ENCODE results near the gene EN1.

Gene EN1

DNA sequence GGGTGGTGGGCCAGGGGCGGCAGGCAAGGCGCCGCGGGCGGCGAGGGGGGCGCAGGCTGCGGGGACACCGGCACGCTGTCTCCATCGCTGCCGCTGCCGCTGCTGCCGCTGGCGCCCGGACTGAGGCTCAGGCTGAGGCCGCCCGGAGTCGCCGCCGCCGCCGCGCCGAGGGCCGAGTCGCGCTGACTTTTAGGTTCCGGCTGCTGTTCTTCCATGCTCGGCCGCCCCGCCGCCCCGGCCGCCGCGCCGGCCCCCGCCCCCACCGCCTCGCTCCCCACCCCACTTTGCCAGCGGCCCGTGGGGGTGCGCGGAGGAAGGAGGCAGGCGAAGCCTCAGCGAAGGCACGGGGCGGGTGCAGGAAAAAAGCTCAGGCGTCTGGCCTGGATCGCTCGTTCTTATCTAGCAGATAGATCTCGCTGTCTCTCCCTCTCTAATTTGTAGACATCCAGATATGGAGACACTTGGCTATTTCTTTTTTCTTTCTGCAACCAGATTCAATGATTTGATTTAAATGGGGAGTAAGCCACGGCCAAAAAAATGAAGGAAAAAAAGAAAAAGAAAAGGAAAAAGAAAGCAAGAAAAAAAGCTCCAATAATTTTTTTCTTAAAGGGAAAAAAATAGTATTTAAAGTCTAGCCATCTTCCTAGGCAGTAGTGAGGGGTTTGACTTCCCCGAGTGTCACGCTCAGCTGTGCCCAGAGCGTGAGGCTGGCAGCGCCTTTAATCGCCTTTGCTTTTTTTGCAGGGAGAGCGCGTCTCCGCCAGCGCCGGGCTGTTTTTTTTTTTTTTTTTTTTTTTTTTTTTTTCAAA, at the start of gene EN1:
EN1 (minus strand) TSS at position 696 of the 809 bp plus-strand sequence; CDS start at position 215, 481 bp downstream.
- no peak for DNase-seq (ENCODE audit: low read depth)

DNA sequence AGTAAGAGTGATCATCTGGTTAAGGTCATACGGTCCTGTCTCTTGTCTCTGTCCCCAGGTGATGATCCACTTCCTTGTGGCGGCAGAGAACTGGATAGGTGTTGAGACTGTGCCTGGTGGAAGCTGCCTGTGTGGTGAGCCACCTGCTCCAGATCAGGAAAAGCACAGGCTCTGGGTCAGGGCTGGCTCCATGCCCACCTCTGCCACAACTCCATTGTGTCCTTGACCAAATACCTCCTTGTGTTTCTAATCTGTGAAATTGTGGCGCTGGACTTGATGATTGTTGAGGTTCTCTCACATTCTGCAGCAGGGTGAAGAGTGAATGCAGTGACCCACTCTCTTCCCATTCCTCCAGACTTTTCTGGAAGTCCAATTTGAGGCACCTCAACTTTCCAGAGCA, 45.7 kb upstream of the EN1 start:
- DNase-seq (ENCODE audit: low read depth) = no peak

DNA sequence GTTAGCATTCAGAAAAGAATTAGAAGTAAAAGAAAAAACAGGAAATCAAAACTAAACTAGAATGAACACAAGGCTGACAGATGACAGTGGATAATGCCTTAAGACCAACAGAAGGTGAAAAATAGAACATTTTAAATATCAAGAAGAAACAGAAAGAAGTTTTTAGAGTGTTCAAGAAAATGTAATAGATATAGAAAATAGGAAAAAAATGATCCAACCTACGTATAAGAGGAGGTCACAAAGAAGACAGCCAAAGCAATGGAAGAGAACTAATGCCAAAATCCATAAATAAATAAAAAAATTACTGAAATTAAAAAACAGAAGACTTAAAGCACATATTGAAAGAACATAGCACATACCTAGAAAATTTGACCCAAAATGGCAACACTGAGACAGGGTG, 42.5 kb upstream of the EN1 start:
- DNase-seq (ENCODE audit: low read depth) = no peak

DNA sequence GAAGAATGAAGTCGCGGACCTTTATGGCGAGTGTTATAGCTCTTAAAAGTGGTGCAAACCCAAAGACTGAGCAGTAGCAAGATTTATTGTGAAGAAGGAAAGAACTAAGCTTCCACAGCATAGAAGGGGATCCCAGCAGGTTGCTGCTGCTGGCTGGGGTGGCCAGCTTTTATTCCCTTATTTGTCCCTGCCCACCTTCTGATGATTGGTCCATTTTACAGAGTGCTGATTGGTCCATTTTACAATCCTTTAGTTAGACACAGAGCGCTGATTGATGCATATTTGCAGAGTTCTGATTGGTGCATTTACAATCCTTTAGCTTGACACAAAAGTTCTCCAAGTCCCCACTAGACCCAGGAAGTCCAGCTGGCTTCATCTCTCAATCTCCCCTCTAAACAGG, 36.3 kb upstream of the EN1 start:
- no peak for DNase-seq (ENCODE audit: low read depth)

DNA sequence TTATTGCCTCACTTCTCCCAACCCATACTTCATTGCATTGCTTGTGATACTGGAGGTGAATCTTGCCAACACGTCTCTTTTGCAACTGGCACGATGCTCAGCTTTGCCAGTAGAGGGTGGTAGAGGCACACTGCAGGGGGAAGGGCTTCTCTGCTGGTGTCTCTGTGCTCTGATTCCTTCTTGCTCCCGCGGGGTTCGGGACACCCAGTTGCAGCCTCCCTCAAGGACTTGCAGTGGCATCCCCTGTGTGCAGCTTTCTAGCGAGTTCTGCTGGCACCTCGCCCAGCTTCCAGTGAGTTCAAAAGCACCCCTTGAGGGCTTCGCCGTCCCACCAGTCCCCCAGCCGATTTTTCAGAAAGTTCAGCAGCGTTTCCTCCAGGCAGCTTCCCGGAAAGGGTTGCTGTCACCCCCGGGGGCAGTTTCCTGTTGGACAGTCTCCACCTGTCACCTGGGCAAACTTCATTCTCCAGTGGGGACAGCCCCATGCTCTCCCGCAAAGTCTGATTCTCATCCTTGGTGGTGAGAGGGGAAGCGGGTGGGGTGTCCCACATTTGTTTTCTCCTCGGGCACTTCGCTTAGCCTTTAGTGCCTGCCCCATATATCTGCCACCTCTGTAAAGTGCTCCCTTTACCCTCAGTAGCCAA, 35.4 kb upstream of the EN1 start:
- DNase-seq (ENCODE audit: low read depth) = peak; percentile 47

DNA sequence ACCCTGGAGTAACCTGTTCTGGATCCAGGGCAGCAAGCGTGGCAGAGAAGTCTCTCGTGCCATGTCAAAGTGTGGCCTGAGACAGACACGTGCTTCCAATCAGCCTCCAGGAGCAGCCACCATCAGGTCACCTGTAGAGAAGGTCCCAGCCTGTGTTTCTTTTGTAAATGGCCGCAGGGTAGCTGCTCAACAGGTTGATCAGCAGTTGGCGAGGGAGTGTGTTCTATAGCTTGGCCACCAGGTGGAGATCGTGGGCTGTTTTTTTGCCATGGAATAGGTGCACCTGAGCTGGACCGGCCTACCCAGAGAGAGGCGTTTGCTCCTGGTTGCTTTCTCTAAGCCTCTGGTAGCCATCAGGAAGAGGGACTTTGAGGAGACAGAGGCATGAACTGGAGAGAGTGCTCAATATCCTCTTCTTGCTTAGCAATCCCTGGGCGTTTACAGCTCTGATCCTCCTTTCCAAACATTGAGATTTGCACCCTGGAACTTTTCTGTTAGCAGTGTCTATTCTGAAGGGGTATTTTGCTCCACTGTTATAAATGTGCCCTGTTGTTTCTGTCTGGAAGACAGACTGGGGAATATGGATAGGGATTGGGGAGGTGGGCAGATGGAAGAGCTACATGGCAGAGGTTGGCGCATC, 34.2 kb upstream of the EN1 start:
- peak; percentile 12 for DNase-seq (ENCODE audit: low read depth)

DNA sequence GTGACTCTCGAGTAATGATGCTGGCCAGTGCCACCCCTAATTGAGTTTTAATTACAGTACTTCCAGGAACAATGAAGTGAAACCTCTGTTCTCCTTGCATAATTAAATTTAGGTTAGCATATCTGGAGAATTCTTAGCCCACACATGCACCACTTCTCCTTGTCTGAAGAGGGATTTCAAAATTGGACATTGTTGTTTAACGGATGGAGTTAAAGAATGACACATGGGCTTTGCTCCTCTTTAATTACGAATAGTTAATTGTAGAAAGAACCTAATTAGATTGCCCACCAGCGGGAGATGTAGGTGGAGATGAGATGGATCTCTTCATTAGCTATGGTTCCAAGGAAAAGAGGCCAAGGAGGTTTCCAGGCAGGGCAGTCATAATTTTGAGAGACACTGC, 33.1 kb upstream of the EN1 start:
- DNase-seq (ENCODE audit: low read depth) = no peak

DNA sequence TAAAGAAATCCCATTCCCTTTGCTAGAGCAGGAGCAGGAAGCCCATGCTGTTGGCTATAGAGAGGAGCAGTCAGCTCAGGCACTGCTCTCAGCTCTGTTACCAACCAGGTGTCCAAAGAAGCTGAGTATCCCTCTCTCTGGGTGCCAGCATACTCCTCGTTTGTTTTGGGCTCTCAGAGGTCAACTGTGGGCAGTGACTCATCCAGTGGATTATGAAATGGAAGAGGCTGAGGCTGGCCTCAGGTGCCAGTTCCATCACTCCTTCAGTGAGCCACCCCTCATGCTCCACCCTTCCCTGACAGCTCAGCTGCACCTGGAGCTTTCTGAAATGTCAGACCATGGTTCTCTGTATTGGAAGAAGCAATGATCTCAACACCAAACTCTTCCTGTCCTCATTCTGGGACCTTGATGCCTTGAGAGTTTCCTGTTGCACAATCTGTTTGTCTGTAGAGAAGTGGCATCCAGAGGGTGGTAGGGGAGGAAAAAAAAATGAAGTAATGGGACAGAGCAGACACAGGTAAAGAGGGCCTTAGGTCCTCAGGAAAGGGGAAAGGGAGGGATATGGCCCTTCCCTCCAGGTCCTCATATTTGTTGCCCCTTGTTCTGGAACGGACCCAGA, 31.2 kb upstream of the EN1 start:
- DNase-seq (ENCODE audit: low read depth) = no peak

DNA sequence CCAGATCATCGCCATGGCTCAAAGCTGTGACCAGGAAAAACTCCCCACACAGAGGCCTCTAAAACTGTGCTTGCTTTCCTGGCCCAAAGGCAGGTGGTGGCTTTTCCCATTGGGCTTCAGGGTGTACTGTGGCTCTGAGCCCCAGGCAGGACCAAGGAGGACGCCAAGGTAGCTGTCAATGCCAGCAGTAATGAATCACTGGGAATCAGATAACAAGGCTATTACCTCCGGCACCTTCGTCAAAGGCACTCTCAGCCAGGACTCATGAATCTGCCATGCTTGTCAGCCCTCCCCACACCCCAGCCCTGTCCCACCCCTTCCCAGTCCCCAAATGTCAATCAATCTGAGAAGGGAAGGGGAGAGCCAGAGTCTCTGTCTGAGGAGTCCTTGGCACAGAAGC, 27.9 kb upstream of the EN1 start:
- DNase-seq (ENCODE audit: low read depth) = no peak

DNA sequence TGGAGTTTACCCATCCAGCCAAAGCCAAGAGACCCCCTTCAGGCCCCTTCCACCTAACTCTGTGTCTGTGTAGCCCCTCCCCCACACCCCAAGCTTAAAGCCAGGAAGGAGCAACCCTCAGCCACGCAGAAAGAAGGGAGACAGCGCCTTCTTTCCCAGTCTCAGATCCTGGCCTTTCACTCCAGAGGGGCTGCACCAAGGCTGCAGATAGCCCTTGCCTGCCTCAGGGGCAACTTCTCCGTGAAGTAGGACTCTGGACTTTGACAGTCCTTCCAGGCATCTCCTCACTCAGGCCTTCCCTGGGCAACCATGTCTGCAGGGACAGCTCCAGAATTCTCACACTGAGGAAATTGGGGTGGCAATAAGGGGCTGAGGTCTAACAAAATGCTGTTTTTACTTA, 26.9 kb upstream of the EN1 start:
- no peak for DNase-seq (ENCODE audit: low read depth)

DNA sequence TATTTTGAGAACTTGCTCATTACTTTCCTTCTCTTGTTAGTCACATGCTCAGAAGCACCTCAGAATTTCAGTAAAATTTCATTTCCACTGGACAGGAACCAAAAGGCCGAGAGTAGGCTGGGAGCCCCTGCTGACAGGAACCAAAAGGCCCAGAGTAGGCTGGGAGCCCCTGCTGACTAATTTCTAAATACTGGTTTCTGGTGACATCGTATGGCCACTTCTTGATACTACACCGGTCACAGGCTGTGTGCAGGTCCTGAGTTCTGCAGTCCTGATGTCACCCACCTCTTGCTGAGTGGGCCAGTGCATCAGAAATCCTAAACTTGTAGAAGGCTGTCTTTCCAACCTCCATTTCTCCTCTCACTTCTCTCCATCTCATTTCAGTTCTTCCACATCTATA, 17.7 kb upstream of the EN1 start:
- peak; percentile 53 for DNase-seq (ENCODE audit: low read depth)

DNA sequence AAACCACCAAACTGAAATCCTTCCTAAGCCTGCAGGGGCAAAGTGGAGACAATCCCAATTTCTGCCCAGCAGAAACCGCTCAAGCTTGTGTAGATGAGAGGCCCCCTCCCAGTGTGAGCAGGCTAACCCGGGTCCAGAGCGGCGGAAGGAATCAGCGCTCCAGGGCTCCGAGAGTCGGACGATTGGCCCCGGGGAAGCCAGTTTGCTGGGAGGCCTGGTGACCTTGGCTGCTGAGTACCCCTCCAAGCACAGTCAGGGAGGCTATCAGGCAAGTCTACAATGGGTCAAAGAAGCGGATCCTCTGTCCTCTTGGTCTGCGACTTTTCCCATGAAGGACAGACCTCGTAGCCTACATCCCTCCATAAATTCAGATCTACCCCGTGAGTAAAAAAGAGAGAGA, 16.8 kb upstream of the EN1 start:
- DNase-seq (ENCODE audit: low read depth) = no peak

DNA sequence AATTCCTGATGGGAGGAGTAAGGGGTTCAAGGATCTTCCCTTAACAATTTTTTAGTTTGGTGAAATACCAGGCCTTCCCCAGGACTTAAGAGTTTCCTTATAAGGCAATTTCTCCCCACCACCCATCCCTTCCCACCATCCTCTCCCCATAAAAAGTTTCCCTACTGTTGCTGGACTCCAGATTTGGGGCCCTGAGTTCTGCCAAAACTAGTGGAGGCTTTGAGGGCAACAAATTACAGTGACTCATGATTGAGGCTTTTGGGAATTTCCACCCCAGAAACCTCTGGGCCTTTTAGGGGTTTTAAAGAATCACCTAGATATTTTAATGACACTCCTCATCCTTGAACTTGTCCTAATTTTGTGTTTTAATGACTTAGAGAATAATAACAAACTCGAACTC, 14.3 kb upstream of the EN1 start:
- DNase-seq (ENCODE audit: low read depth) = no peak

DNA sequence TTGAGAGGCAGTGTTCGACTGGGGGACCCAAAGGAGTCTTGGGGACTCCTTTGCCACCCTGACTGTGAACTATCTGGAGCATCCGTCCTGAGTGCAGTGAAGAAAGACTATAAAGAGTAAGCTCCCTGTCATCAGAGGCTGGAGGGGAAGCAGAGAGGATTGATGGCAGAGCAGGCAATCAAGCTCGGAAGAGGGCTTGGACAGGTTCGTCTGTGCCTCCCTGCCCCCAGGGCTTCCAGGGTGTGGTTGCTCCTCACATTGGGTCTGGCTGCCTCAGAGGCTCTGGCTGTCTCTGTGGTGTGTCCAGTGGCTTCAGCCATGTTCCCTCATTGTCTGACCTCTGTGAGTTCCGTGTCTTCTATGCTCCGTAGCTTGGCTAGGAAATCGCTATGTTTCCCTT, 13.8 kb upstream of the EN1 start:
- no peak for DNase-seq (ENCODE audit: low read depth)

DNA sequence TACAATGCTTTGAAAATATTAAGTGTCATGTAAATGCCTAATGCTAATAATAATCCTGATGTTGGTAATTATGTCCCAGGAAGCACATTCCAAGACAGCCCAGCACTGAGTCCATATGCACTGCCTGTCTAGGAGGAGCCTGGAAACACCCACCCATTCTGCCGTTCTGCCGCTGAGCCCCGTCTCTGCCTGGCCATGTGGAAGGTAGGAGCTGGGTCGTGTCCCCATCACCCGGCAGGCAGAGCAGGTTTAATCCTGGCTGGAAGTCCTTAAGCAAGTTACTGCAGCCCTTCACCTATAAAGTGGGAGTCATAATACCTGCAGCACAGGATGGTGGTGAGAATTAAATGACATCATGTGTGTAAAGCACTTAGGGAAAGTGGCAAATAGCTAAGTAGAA, 13.1 kb upstream of the EN1 start:
- DNase-seq (ENCODE audit: low read depth) = no peak

DNA sequence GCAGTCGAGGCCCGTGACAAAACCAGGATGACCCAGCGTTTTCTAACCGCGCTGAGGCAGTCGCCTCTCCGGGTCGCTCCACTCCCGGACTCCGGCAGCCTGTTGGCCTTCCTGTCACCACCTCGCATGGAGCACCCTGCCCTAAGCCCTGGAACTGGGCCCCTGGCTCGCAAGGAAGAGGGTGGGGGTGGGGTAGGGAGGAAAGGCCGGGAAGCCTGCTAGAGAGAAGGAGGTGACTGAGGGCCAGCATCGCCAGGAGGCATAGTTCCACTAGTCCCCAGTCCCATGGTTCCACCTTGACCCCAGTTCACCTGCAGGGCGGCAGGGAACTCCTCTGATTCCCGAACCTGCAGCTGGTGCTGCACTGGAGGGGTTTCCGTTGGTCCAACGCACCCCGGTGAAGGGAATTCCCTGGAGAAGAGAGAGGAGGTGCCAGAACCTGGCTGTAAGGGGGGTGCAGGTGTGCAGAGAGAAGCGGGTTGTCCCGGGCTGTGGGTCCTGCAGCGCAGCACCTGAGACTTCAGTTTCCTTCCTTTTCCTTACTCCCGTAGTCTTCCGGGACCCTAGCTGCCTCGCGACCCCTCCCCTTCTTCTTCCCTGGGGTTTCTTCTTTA, 11.8 kb upstream of the EN1 start:
- DNase-seq (ENCODE audit: low read depth) = no peak

DNA sequence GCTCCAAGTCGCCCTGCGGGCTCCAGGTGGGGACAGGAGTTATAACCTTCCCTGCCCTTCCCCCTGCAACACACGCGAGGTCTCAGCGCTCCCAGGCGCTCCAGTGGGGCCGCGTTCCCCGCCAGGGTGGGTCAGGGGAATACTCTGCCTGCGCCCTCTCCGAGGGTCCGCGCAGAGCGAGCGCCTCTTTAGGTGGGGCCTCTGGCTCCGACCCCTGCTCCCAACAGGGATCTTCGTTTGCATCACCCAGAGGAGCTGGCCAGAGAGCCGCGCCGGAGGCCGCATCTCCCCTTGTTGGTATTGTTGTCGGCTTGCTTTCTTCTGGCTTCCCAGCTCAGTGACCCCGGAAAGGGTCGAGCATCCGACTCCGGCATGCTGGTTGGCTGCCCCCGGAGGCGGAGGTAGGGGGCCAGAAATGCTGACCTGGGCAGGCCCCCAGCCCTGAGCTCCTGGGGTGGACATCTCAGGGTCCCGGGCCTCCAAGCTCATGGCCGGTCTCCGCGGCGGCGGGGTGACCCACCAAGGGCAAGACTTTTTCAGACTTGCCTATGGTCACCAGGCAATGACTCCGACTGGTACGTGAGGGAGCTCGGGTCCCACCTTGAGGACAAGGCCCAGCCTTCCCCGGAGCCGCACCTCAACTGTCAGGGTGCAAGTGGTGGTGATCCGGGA, 11.2 kb upstream of the EN1 start:
- DNase-seq (ENCODE audit: low read depth) = no peak

DNA sequence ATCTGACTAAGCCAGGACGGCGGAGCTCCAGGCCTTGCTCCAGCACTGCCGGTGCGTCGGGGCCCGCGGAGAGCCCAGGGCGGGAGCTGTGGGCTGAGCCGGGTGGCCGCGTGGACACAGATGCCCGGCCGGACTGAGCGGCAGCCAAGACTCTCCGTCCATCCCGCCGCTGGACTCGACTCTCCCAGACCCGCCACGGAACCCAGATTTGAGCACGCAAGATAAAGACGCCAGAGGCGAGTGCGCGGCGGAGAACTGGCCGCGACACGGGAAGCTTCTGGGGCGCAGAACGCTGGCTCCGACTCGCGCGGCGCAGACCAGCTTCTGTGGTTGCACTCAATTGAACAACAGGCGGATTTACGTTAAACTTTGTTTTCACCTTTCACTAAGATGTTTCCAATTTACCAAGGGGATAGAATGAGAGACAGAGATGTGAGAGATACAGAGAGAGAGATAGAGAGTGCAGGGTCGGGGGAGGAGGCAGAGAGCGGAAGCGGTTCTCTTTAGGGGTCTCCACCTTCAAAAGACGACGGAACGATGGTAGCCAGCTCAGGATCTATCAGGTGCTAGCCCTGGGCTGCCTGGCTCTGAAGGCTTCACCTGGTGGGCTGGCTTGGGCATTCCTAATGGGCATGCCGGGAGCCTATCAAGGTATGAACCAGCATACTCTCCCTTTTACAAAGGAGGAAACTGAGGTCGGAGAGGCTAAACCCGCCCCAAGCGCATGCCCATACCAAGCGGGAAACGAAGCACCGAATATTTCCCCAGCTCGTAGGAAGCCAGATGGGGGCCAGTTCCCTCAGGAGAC, 10.4 kb upstream of the EN1 start:
- DNase-seq (ENCODE audit: low read depth) = no peak

DNA sequence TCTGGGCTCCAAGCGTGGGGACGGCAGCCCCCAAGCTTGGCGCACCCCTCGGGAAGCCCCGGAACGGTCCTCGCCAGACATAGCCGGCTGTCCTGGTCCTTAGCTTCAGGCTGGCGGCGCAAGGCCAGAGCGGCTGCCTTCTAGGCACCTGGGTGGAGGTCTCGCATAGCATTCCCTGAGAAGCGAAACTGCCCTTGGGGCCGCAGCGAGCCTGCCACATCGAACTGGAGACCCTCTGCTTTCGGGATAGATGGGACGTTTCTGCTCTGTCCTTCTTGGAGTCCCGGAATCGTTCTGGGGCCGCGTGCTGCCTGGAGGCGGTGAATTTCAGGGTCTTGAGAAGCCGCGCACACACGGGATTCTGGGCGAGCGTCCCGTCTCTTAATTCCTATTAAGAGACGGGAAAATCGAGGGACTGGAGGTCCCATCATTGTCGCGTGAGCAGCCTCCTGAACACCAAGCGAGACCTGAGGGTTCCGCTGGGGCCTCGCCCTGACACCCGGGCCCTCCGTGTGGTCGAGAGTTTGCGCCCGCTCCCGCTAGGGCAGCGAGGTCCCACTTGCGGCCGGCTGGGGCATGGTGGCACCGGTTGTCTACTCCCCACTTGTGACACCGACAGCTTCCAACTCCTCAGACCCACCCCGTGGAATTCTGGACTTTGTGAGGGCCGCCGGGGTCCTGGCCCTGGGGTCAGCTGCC, 9.7 kb upstream of the EN1 start:
- DNase-seq (ENCODE audit: low read depth) = no peak

DNA sequence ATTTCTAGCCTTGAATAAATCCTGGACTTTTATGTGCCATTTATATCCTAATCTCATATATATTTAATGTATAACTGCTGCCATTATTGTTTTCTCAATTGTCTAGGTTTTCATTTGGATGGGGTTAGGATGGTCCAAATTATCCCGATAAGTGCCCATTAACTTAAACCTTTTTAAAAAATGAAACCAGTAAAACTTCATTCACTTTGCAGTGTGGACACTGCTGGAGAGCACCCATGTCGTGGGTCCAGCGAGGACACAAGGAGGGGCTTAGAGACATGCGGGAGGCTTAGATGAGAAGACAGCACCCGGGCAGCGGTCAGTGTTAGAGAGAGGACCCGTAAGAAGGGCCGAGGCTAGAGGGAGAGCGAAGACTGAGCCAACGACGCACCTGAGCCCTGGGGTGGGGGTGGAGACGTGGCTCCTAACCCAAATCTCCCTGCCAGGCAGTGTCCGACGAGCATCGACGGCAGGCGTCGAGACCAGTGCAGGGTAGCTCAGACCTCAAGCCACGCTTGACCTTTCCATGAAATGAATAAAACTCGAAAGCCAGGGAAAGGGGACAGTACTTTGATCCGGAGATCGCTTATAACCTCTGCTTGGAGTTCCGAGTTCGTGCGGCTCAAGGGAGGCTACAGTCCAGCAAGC, 9.0 kb upstream of the EN1 start:
- no peak for DNase-seq (ENCODE audit: low read depth)

Data from fibroblast of the conjunctiva (primary cell).